Limb (tissue), 2 donors: ENCODE measurements around the gene IFIH1.

ENCODE experiments used
- DNase-seq, 2 donors: peaks; one replicate each; pipeline ENCODE4 v3.0.0-alpha.2; 2016; ENCODE audit errors: extremely low spot score in 2 of 2

The IFIH1 gene

GRCh38 chr2:162318328-162319180 is at the start of gene IFIH1:
Gene IFIH1, minus strand, starts transcription at chr2:162318684. Its CDS starts 377 bp downstream, at chr2:162318307.
- peak; percentile 60 to 62 for DNase-seq

- DNase-seq = no peak
Measured at GRCh38 chr2:162365392-162365791, 46.9 kb upstream of the IFIH1 start.

- DNase-seq = peak in 1 of 2 donors; percentile 13
Measured at GRCh38 chr2:162344617-162344950, 26.1 kb upstream of the IFIH1 start.

- peak; percentile 94 to 95 for DNase-seq
Measured at GRCh38 chr2:162343824-162344616, 25.5 kb upstream of the IFIH1 start, which contains the start of gene GCA. Gene GCA, plus strand, starts transcription at chr2:162344132. Its CDS starts 117 bp downstream, at chr2:162344249.

GRCh38 chr2:162343492-162343823 is 25.0 kb upstream of the IFIH1 start:
- DNase-seq = no peak

GRCh38 chr2:162342841-162343240 is 24.4 kb upstream of the IFIH1 start:
- no peak for DNase-seq

- DNase-seq = no peak
Measured at GRCh38 chr2:162342321-162342720, 23.8 kb upstream of the IFIH1 start.

GRCh38 chr2:162340822-162341221 is 22.3 kb upstream of the IFIH1 start:
- no peak for DNase-seq

- no peak for DNase-seq
Measured at GRCh38 chr2:162337868-162338267, 19.4 kb upstream of the IFIH1 start.

GRCh38 chr2:162333968-162334367 is 15.5 kb upstream of the IFIH1 start:
- DNase-seq = no peak

- DNase-seq = no peak
Measured at GRCh38 chr2:162330881-162331280, 12.4 kb upstream of the IFIH1 start.

- no peak for DNase-seq
Measured at GRCh38 chr2:162328424-162329157, 10.1 kb upstream of the IFIH1 start.

- no peak for DNase-seq
Measured at GRCh38 chr2:162327806-162328205, 9.3 kb upstream of the IFIH1 start.

GRCh38 chr2:162327134-162327769 is 8.8 kb upstream of the IFIH1 start:
- DNase-seq = no peak

- no peak for DNase-seq
Measured at GRCh38 chr2:162324953-162325352, 6.5 kb upstream of the IFIH1 start.

- no peak for DNase-seq
Measured at GRCh38 chr2:162320864-162321517, 2.5 kb upstream of the IFIH1 start.

- no peak for DNase-seq
Measured at GRCh38 chr2:162317861-162318327, 590 bp downstream of the IFIH1 start.

GRCh38 chr2:162317058-162317742 is 1.3 kb downstream of the IFIH1 start:
- no peak for DNase-seq

- DNase-seq = no peak
Measured at GRCh38 chr2:162316590-162316989, 1.9 kb downstream of the IFIH1 start.

GRCh38 chr2:162315938-162316337 is 2.5 kb downstream of the IFIH1 start:
- no peak for DNase-seq
